ENCODE data around the gene GCN1. TPM values are rescaled to one million over a fixed set of nuclear protein-coding genes. Genes with fewer than 3 reads are reported as not detected.

GCN1 gene
- total and polyA plus RNA-seq, 2 of the 8 experiments (the other 6 are each of a cell fraction or from before 2014, with no cell fraction given) = 61.4 to 133 TPM

GRCh38 chr12:120225200-120225558 lies 30.7 kb upstream of the GCN1 start:
- H3K23me2 ChIP-seq (ENCODE audit: low read depth, low read length) = no peaks in the 10 kb centered on the region
- H4K8ac ChIP-seq (ENCODE audit: extremely low read depth, insufficient read depth, low read length) = no peak overlapping the region
- H2AFZ ChIP-seq (ENCODE audit: low read length) = no peak overlapping the region
- H3K23ac ChIP-seq (ENCODE audit: insufficient read length) = no peak overlapping the region
- H3K18ac ChIP-seq (ENCODE audit: extremely low read depth, low read length) = no peak overlapping the region
- no peak overlapping the region for H3K27ac ChIP-seq (ENCODE audit: low read depth, low read length)
- no peak overlapping the region for H3K9ac ChIP-seq (replicated peaks in 1 of 4; ENCODE audit: extremely low read depth in 1 of 4, low read depth in 3 of 4, low read length in 3 of 4)
- no peak overlapping the region for H3K4ac ChIP-seq (replicated peaks; ENCODE audit: insufficient read length, low read depth, low read length)
- peaks cover 6 to 15% of the 10 kb centered on the region in 2 experiments for H4K20me1 ChIP-seq (replicated peaks in 1 of 2; ENCODE audit: control insufficient read depth in 1 of 2, insufficient read depth in 2 of 2, low read length in 2 of 2)
- H3K27me3 ChIP-seq (replicated peaks in 1 of 4; ENCODE audit: control insufficient read depth in 3 of 4, extremely low read depth in 1 of 4, insufficient read depth in 3 of 4, low read length in 3 of 4) = no peaks in the 10 kb centered on the region
- peak overlapping the region; percentile 57; the same call in 1 of the 2 replicates for H2BK5ac ChIP-seq (ENCODE audit: low read depth, low read length)
- no peaks in the 10 kb centered on the region for H3K9me3 ChIP-seq (ENCODE audit: insufficient read depth in 2 of 2, low read depth in 1 of 2, low read length in 1 of 2)
- TF ChIP-seq SUZ12 (IDR thresholded peaks at IDR 0.05; ENCODE audit: low read length) (no peak), TCF12 (IDR thresholded peaks at IDR 0.05; ENCODE audit: low read depth, low read length) (no peak), ZNF274 (IDR thresholded peaks at IDR 0.05; ENCODE audit: borderline replicate concordance, extremely low read depth, low read length) (no peak), GTF2F1 (IDR thresholded peaks at IDR 0.05; ENCODE audit: borderline replicate concordance, low read depth, low read length) (no peak), POLR2AphosphoS5 (IDR thresholded peaks at IDR 0.05; ENCODE audit: low read depth, low read length) (0 out of 2 replicates have a peak, but pooled peaks have one; percentile 8)
- no peak overlapping the region for H3K14ac ChIP-seq (ENCODE audit: insufficient read length)
- WGBS, 2 experiments (ENCODE audit: extremely low coverage in 1 of 2, insufficient coverage in 1 of 2, insufficient read length in 1 of 2, insufficient replicate concordance in 2 of 2, low coverage in 1 of 2, low lambda C conversion rate in 2 of 2, missing lambda C conversion rate in 1 of 2) = 86% methylated on average over 9 of the region's 9 CpGs; no CpG with 5 or more reads in 1 of the 2 experiments
- peaks cover 14 to 40% (median 22%) of the 10 kb centered on the region in 4 experiments for H3K4me1 ChIP-seq (replicated peaks in 1 of 4; ENCODE audit: control insufficient read depth in 3 of 4, insufficient read depth in 4 of 4, low read length in 3 of 4)
- H2BK120ac ChIP-seq (replicated peaks; ENCODE audit: low read depth, low read length) = no peak overlapping the region
- H3K4me3 ChIP-seq (ENCODE audit: extremely low read depth in 1 of 4, insufficient read depth in 2 of 4, low read depth in 3 of 4, low read length in 4 of 4) = no peak overlapping the region
- DNase-seq (ENCODE audit: low read depth in 1 of 2, low spot score in 2 of 2) = no peak
- H3K79me2 ChIP-seq (ENCODE audit: control insufficient read depth in 1 of 2, insufficient read depth in 2 of 2, low read length in 2 of 2) = peaks cover 0 to 27% of the 10 kb centered on the region in 2 experiments; a peak in 2 of 4 replicates
- no peak overlapping the region for H2AK5ac ChIP-seq (ENCODE audit: low read depth, low read length)
- POLR2A ChIA-PET (ENCODE audit: partially characterized antibody) = interaction anchor here (1.3 to 88.3 kb wide), 4 partner anchors 6 to 42 kb away, joined by 4 to 4270 read pairs (median 689); partner anchors contain the start of genes GCN1, PXN, RNU4-1 and RNU4-2
- CTCF ChIA-PET (ENCODE audit: partially characterized antibody) = interaction anchor here (1.8 to 17.8 kb wide), 7 partner anchors 24 to 205 kb away, joined by 5 to 930 read pairs (median 67); partner anchors contain the start of genes PXN, RNU4-1, RNU4-2 and RPLP0
- no peak overlapping the region for H2BK20ac ChIP-seq (ENCODE audit: low read length)
- no peak overlapping the region for H4K91ac ChIP-seq (replicated peaks; ENCODE audit: insufficient read length, low read length)
- H3K56ac ChIP-seq (replicated peaks; ENCODE audit: insufficient read length, low read depth, low read length) = no peak overlapping the region
- H4K5ac ChIP-seq (ENCODE audit: insufficient read length, low read depth, low read length) = no peak overlapping the region
- no peaks in the 10 kb centered on the region; the same call in 1 of the 2 replicates for H3K79me1 ChIP-seq (ENCODE audit: low read depth, low read length)
- H3K36me3 ChIP-seq (ENCODE audit: control insufficient read depth in 2 of 4, insufficient read depth in 4 of 4, low read length in 3 of 4) = peaks cover 10 to 20% (median 19%) of the 10 kb centered on the region in 4 experiments
- H2BK12ac ChIP-seq (ENCODE audit: low read depth, low read length) = no peak overlapping the region
- no peak for FAIRE-seq
- no peak overlapping the region for H3K4me2 ChIP-seq (ENCODE audit: insufficient read depth in 1 of 2, low read depth in 2 of 2, low read length in 2 of 2)
- no peak overlapping the region for H2BK15ac ChIP-seq (ENCODE audit: low read length)

Measured in H1 (cell line).